B cell (primary cell): Measurements from ENCODE around the gene STYX. TPM values are rescaled to one million over a fixed set of nuclear protein-coding genes. Genes with fewer than 3 reads are reported as not detected.

Experiments used
- ATAC-seq: fragments of 200-7000 bp; cut with Tn5 transposase; one replicate; pipeline ENCODE4 v1.10.0; 2021; ENCODE audit warnings: low read depth, mild to moderate bottlenecking, moderate number of reproducible peaks, moderate library complexity
- CTCF ChIA-PET: fragments of 350-600 bp; sonication (Branson Sonifier 250); formaldehyde crosslinking; loops from one replicate; lab custom pipeline; 2021; ENCODE audit warnings: antibody characterized with exemption, inconsistent platforms; lab: Charles Lee
- POLR2A ChIA-PET: fragments of 350-600 bp; sonication (Branson Sonifier 250); formaldehyde crosslinking; loops from one replicate; lab custom pipeline; 2021; ENCODE audit warnings: antibody characterized with exemption; lab: Charles Lee
- DNase-seq: peaks from one replicate; pipeline ENCODE4 v3.0.0; 2013
- H2AFZ ChIP-seq: 2 replicates; pipeline ENCODE4 v1.6.1; 2012; ENCODE audit warnings: mild to moderate bottlenecking, low read depth, low read length; ENCODE audit not compliant: insufficient read depth, poor library complexity, severe bottlenecking
- H3K27ac ChIP-seq, 2 donors: 1 replicate in 1 of 2; 2 replicates in 1 of 2; pipeline ENCODE4 v1.5.1; 2012 to 2013; ENCODE audit warnings: low read length in 2 of 2, mild to moderate bottlenecking in 2 of 2, moderate library complexity in 1 of 2
- H3K27me3 ChIP-seq, 4 experiments: fragments of 200-600 bp in 1 of 4; sonication (generic) in 1 of 4; replicated peaks in 1 of 4; 1 replicate in 2 of 4; 2 replicates in 2 of 4; pipeline versions ENCODE4 v1.6.1 to v1.7.0; 2013 to 2016; ENCODE audit warnings: low read length in 3 of 4, mild to moderate bottlenecking in 2 of 4, mixed read lengths in 1 of 4, moderate library complexity in 1 of 4; ENCODE audit not compliant: insufficient read depth in 4 of 4, control insufficient read depth in 3 of 4; ENCODE audit errors: control extremely low read depth in 1 of 4
- H3K36me3 ChIP-seq, 2 experiments: replicated peaks in 1 of 2; 1 replicate in 1 of 2; 2 replicates in 1 of 2; pipeline versions ENCODE4 v1.6.1 to v1.7.1; 2013; ENCODE audit warnings: low read length in 1 of 2; ENCODE audit not compliant: insufficient read depth in 2 of 2, control insufficient read depth in 1 of 2; ENCODE audit errors: control extremely low read depth in 1 of 2, extremely low read depth in 1 of 2
- H3K4me1 ChIP-seq, 2 donors: fragments of 200-600 bp in 1 of 2; sonication (generic) in 1 of 2; 1 replicate in 1 of 2; 2 replicates in 1 of 2; pipeline versions ENCODE4 v1.5.1 to v1.6.1; 2013 to 2017; ENCODE audit warnings: low read length in 2 of 2; ENCODE audit not compliant: control insufficient read depth in 2 of 2, insufficient read depth in 2 of 2
- H3K4me2 ChIP-seq: replicated peaks from 2 replicates; pipeline ENCODE3; 2012; ENCODE audit warnings: mild to moderate bottlenecking, low read depth, low read length; ENCODE audit not compliant: poor library complexity, severe bottlenecking
- H3K4me3 ChIP-seq, 5 experiments: fragments of 200-600 bp in 1 of 5; sonication (generic) in 1 of 5; 1 replicate in 3 of 5; 2 replicates in 2 of 5; pipeline versions ENCODE4 v1.5.1 to v1.7.0; 2011 to 2016; ENCODE audit warnings: low read length in 4 of 5, mild to moderate bottlenecking in 4 of 5, low read depth in 2 of 5, control low read depth in 1 of 5, moderate library complexity in 1 of 5; ENCODE audit not compliant: insufficient read depth in 1 of 5; ENCODE audit errors: control extremely low read depth in 1 of 5, extremely low read depth in 1 of 5
- H3K79me2 ChIP-seq: fragments of 200-600 bp; sonication (generic); one replicate; pipeline ENCODE4 v1.6.0; 2016; ENCODE audit warnings: low read length; ENCODE audit not compliant: control insufficient read depth, insufficient read depth
- H3K9ac ChIP-seq: fragments of 200-600 bp; sonication (generic); 2 replicates; pipeline ENCODE4 v1.6.1; 2017; ENCODE audit warnings: mild to moderate bottlenecking, low read length, moderate library complexity
- H3K9me3 ChIP-seq, 3 donors: one replicate each; pipeline versions ENCODE4 v1.6.1 to v1.7.1; 2013; ENCODE audit warnings: low read length in 2 of 3; ENCODE audit not compliant: control insufficient read depth in 2 of 3, insufficient read depth in 1 of 3; ENCODE audit errors: control extremely low read depth in 1 of 3
- H4K20me1 ChIP-seq: 2 replicates; pipeline ENCODE4 v1.6.0; 2012; ENCODE audit warnings: mild to moderate bottlenecking, low read length; ENCODE audit not compliant: insufficient read depth, control insufficient read depth, poor library complexity, severe bottlenecking
- H3K27ac Mint-ChIP-seq: one replicate; pipeline ENCODE4 v1.8.0; 2021; ENCODE audit warnings: mixed read lengths
- H3K27me3 Mint-ChIP-seq: one replicate; pipeline ENCODE4 v1.8.0; 2021; ENCODE audit warnings: mixed read lengths
- H3K4me1 Mint-ChIP-seq: one replicate; pipeline ENCODE4 v1.8.0; 2021; ENCODE audit warnings: mixed read lengths
- H3K4me3 Mint-ChIP-seq: one replicate; pipeline ENCODE4 v1.8.0; 2021; ENCODE audit warnings: mixed read lengths
- H3K9me3 Mint-ChIP-seq: one replicate; pipeline ENCODE4 v1.8.0; 2022; ENCODE audit warnings: mixed read lengths; ENCODE audit not compliant: insufficient read depth
- EZH2 ChIP-seq: IDR thresholded peaks from 2 replicates; pipeline ENCODE4 v1.6.1; 2012; ENCODE audit warnings: borderline replicate concordance, low read depth, mild to moderate bottlenecking, moderate library complexity, low read length; ENCODE audit not compliant: insufficient read depth, poor library complexity, severe bottlenecking
- WGBS: methylation state at CpG from one replicate; pipeline ENCODE4 v1.1.5; 2013; ENCODE audit warnings: missing lambda C conversion rate; ENCODE audit not compliant: insufficient coverage; 5-methylcytosine and 5-hydroxymethylcytosine counted together
- intact Hi-C: fragments of 100-400 bp; cut with micrococcal nuclease; formaldehyde crosslinking; loops from one replicate; pipeline ENCODE4 v1.10.0; 2022
- polyA plus RNA-seq: library from polyadenylated mRNA; depleted of rRNA; stranded (reverse); fragments of >200 nt; gene quantifications from 2 replicates; pipeline ENCODE4 v1.2.3, GENCODE V29; 2012
- total RNA-seq, 2 donors: library from RNA; stranded (reverse); fragments of 120-200 nt in 1 of 2; gene quantifications; 1 replicate in 1 of 2; 2 replicates in 1 of 2; pipeline versions ENCODE4 v1.2.3 to v1.2.4, GENCODE V29; 2013 to 2022
- TF ChIP-seq, protein P1 (sequence below): fragments of 200-600 bp; IDR thresholded peaks from one replicate; pipeline ENCODE4 v1.8.0; 2022; ENCODE audit warnings: antibody characterized with exemption, mild to moderate bottlenecking

Gene STYX
- total and polyA plus RNA-seq, 2 donors (not counting 1 experiment from before 2014, with no cell fraction given) = 5.0 to 15.7 TPM

DNA sequence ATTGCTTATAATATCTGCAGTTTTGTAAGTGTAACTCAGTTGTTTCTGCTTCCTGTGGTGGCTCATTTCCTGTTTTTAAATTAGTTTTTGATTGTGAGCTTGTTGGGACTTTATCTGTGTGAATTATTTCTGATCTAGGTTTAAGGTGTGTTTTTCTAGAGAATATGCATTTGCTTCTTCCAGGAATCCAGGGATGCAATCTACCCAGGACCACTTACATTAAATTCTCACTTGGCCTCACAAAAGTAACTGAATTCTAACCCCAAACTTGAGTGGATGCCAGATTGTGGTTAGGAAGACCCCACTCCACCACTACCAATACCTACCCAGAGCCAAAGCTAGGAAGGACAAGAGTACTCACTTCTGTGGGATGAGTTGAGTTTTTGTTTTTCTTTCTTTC is 11.9 kb downstream of the STYX start:
- Mint-ChIP-seq H3K4me3 (peak overlapping the region; percentile 66), H3K9me3 (no peaks in the 10 kb centered on the region), H3K27ac (peak overlapping the region; percentile 80), H3K27me3 (no peaks in the 10 kb centered on the region), H3K4me1 (peaks cover 36% of the 10 kb centered on the region)
- H3K79me2 ChIP-seq = peaks cover 96% of the 10 kb centered on the region
- TF ChIP-seq, protein P1, sequence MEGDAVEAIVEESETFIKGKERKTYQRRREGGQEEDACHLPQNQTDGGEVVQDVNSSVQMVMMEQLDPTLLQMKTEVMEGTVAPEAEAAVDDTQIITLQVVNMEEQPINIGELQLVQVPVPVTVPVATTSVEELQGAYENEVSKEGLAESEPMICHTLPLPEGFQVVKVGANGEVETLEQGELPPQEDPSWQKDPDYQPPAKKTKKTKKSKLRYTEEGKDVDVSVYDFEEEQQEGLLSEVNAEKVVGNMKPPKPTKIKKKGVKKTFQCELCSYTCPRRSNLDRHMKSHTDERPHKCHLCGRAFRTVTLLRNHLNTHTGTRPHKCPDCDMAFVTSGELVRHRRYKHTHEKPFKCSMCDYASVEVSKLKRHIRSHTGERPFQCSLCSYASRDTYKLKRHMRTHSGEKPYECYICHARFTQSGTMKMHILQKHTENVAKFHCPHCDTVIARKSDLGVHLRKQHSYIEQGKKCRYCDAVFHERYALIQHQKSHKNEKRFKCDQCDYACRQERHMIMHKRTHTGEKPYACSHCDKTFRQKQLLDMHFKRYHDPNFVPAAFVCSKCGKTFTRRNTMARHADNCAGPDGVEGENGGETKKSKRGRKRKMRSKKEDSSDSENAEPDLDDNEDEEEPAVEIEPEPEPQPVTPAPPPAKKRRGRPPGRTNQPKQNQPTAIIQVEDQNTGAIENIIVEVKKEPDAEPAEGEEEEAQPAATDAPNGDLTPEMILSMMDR = no peak
- no peak for TF ChIP-seq EZH2
- H3K4me3 ChIP-seq = peak overlapping the region in 4 of 5 experiments; percentile 2 to 56 (median 38)
- H4K20me1 ChIP-seq = no peaks in the 10 kb centered on the region
- intact Hi-C loops = loop anchor here (1.0 kb wide), 2 partner anchors 12 to 35 kb away; partner anchors contain the start of genes PSMC6 and STYX
- peak overlapping the region; percentile 72 for H3K4me2 ChIP-seq
- DNase-seq (peak; percentile 20), ATAC-seq (no peak)
- no peaks in the 10 kb centered on the region for H3K27me3 ChIP-seq
- no peaks in the 10 kb centered on the region for H3K9me3 ChIP-seq
- ChIA-PET POLR2A (interaction anchor here (0.7 to 2.4 kb wide), 4 partner anchors 10 to 412 kb away, joined by 3 to 7 read pairs (median 4); partner anchors contain the start of gene STYX), CTCF (interaction anchor here (0.5 to 3.8 kb wide), 5 partner anchors 12 to 1205 kb away, joined by 3 to 17 read pairs (median 4); partner anchors contain the start of genes STYX and TXNDC16)
- H3K9ac ChIP-seq = peak overlapping the region; percentile 55
- H3K36me3 ChIP-seq = peaks cover 6 to 10% of the 10 kb centered on the region in 2 experiments
- H3K4me1 ChIP-seq = peaks cover 22 to 26% of the 10 kb centered on the region in 2 donors
- H3K27ac ChIP-seq = peak overlapping the region; percentile 72 to 93
- H2AFZ ChIP-seq = peak overlapping the region; percentile 48

DNA sequence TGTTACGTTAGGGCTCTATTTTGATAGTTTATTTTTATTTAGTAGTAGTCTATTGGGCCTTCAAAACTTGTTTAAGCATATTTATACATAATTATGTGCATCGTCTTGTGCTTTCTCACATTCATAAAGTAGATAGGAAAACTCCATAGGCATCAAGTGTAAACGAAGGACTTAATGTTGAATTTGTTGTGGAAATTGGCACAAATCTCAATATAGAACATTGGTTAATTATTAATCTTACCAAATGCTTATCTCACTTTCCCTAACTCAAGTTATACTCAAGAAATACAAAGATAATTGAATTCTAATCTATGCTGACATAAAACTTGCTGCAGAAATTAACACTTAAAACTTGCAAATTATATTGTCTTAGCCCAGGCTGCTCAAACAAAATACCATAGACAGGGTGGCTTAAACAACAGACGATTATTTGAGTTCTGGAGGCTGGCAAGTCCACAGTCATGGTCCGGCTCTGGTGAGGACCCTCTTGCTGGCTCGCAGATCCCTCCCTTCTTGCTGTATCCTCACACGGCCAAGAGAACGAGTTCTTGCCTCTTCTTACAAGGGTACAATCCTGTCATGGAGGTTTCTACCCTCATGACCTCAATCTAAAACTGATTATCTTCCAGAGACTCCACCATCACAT is 18.8 kb downstream of the STYX start:
- H3K4me3 Mint-ChIP-seq = no peak overlapping the region
- Histone ChIP-seq H3K4me3 (no peak overlapping the region), H3K9me3 (peaks cover 0 to 1% (median 0%) of the 10 kb centered on the region in 3 donors), H3K4me2 (no peak overlapping the region), H3K79me2 (peaks cover 35% of the 10 kb centered on the region), H3K27ac (no peak overlapping the region), H2AFZ (no peak overlapping the region), H3K9ac (no peak overlapping the region), H3K27me3 (no peaks in the 10 kb centered on the region), H3K4me1 (no peaks in the 10 kb centered on the region), H3K36me3 (peaks cover 8 to 49% of the 10 kb centered on the region in 2 experiments), H4K20me1 (no peaks in the 10 kb centered on the region)
- no peak overlapping the region for H3K27ac Mint-ChIP-seq
- POLR2A ChIA-PET = interaction anchor here (0.5 kb wide), 1 partner anchor 179 kb away, joined by 3 read pairs; no protein-coding TSS in a partner anchor
- DNase-seq (no peak), ATAC-seq (no peak)
- intact Hi-C loops = no loop called here
- H3K27me3 Mint-ChIP-seq = no peaks in the 10 kb centered on the region
- TF ChIP-seq, protein P1 = no peak
- TF ChIP-seq EZH2 = no peak
- peaks cover 4% of the 10 kb centered on the region for H3K4me1 Mint-ChIP-seq
- 98% methylated on average over 3 of the region's 8 CpGs for WGBS
- H3K9me3 Mint-ChIP-seq = no peaks in the 10 kb centered on the region
- CTCF ChIA-PET = no interaction called here
